ENCODE data around the gene IRF2BPL. TPM values are rescaled to one million over a fixed set of nuclear protein-coding genes. Genes with fewer than 3 reads are reported as not detected.

The IRF2BPL gene
- total and polyA plus RNA-seq, 9 of the 15 experiments (the other 6 are each of a cell fraction or from before 2014, with no cell fraction given): 0.52 to 21.6 (median 2.5) TPM

GRCh38 chr14:77053046-77053841 lies 24.7 kb upstream of the IRF2BPL start (continued):
- TF ChIP-seq ZBTB7A (IDR thresholded peaks at IDR 0.05; ENCODE audit: borderline replicate concordance, control insufficient read depth, low read depth, low read length): peak; percentile 94
- no peak for TF ChIP-seq LEF1 (IDR thresholded peaks at IDR 0.05)
- no peak for TF ChIP-seq ETV1 (tag; conservative IDR thresholded peaks at IDR 0.05; ENCODE audit: low read depth)
- no peak for TF ChIP-seq FOXA3 (CRISPR knock-in tag; conservative IDR thresholded peaks at IDR 0.05 in 1 of 2, IDR thresholded peaks at IDR 0.05 in 1 of 2)
- TF ChIP-seq, protein P1, sequence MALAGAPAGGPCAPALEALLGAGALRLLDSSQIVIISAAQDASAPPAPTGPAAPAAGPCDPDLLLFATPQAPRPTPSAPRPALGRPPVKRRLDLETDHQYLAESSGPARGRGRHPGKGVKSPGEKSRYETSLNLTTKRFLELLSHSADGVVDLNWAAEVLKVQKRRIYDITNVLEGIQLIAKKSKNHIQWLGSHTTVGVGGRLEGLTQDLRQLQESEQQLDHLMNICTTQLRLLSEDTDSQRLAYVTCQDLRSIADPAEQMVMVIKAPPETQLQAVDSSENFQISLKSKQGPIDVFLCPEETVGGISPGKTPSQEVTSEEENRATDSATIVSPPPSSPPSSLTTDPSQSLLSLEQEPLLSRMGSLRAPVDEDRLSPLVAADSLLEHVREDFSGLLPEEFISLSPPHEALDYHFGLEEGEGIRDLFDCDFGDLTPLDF (CRISPR knock-in tag; IDR thresholded peaks at IDR 0.05): no peak
- TF ChIP-seq, protein P2, sequence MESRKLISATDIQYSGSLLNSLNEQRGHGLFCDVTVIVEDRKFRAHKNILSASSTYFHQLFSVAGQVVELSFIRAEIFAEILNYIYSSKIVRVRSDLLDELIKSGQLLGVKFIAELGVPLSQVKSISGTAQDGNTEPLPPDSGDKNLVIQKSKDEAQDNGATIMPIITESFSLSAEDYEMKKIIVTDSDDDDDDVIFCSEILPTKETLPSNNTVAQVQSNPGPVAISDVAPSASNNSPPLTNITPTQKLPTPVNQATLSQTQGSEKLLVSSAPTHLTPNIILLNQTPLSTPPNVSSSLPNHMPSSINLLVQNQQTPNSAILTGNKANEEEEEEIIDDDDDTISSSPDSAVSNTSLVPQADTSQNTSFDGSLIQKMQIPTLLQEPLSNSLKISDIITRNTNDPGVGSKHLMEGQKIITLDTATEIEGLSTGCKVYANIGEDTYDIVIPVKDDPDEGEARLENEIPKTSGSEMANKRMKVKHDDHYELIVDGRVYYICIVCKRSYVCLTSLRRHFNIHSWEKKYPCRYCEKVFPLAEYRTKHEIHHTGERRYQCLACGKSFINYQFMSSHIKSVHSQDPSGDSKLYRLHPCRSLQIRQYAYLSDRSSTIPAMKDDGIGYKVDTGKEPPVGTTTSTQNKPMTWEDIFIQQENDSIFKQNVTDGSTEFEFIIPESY (CRISPR knock-in tag; IDR thresholded peaks at IDR 0.05): 0 out of 2 replicates have a peak, but pooled peaks have one; percentile 17
- TF ChIP-seq SETDB1 (IDR thresholded peaks at IDR 0.05; ENCODE audit: low read length): no peak
- no peak for TF ChIP-seq ZNF639 (CRISPR knock-in tag; conservative IDR thresholded peaks at IDR 0.05 in 1 of 2, IDR thresholded peaks at IDR 0.05 in 1 of 2)
- TF ChIP-seq, protein P3, sequence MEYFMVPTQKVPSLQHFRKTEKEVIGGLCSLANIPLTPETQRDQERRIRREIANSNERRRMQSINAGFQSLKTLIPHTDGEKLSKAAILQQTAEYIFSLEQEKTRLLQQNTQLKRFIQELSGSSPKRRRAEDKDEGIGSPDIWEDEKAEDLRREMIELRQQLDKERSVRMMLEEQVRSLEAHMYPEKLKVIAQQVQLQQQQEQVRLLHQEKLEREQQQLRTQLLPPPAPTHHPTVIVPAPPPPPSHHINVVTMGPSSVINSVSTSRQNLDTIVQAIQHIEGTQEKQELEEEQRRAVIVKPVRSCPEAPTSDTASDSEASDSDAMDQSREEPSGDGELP (CRISPR knock-in tag; IDR thresholded peaks at IDR 0.05; ENCODE audit: borderline replicate concordance): peak; percentile 56; the same call in 1 of the 2 replicates
- no peak for TF ChIP-seq PRMT5 (CRISPR knock-in tag; IDR thresholded peaks at IDR 0.05)
- no peak for TF ChIP-seq OTX1 (CRISPR knock-in tag; IDR thresholded peaks at IDR 0.05)
- peak; percentile 37; the same call in 1 of the 2 replicates for TF ChIP-seq GATA2 (CRISPR knock-in tag; IDR thresholded peaks at IDR 0.05)
- no peak for TF ChIP-seq ZKSCAN1 (IDR thresholded peaks at IDR 0.05; ENCODE audit: low read depth, low read length)
- TF ChIP-seq NR4A1 (CRISPR knock-in tag; IDR thresholded peaks at IDR 0.05): no peak
- no peak for TF ChIP-seq NR4A1 (tag; IDR thresholded peaks at IDR 0.05)
- TF ChIP-seq CREBBP (IDR thresholded peaks at IDR 0.05; ENCODE audit: low read depth, low read length): no peak
- no peak for TF ChIP-seq MTA2 (IDR thresholded peaks at IDR 0.05; ENCODE audit: low read depth)
- no peak for TF ChIP-seq POLR2H (tag; IDR thresholded peaks at IDR 0.05; ENCODE audit: low read depth)

Data from K562 (cell line).